Thyroid gland (tissue), 4 donors: ENCODE measurements around the gene ARNT2. TPM values are rescaled to one million over a fixed set of nuclear protein-coding genes. Genes with fewer than 3 reads are reported as not detected.

ENCODE experiments used
- DNase-seq, 2 donors: peaks; one replicate each; pipeline ENCODE4 v3.0.0-alpha.2; 2019
- H3K27ac ChIP-seq, 3 donors: fragments of 200-600 bp; sonication (generic); 1 replicate in 2 of 3; 2 replicates in 1 of 3; pipeline ENCODE4 v1.5.1; 2016 to 2019; ENCODE audit warnings: mild to moderate bottlenecking in 1 of 3, moderate library complexity in 1 of 3
- H3K27me3 ChIP-seq: fragments of 200-600 bp; sonication (generic); one replicate; pipeline ENCODE4 v1.5.1; 2019
- H3K36me3 ChIP-seq, 2 donors: fragments of 200-600 bp; sonication (generic); one replicate each; pipeline ENCODE4 v1.5.1; 2016 to 2019
- H3K4me1 ChIP-seq, 2 donors: fragments of 200-600 bp; sonication (generic); one replicate each; pipeline ENCODE4 v1.5.1; 2017 to 2019
- H3K4me3 ChIP-seq, 3 donors: fragments of 200-600 bp; sonication (generic); replicated peaks in 1 of 3; 1 replicate in 2 of 3; 2 replicates in 1 of 3; pipeline ENCODE4 v1.5.1; 2016; ENCODE audit warnings: mild to moderate bottlenecking in 1 of 3
- H3K9me3 ChIP-seq: fragments of 200-600 bp; sonication (generic); one replicate; pipeline ENCODE4 v1.5.1; 2017
- CTCF ChIP-seq, 6 experiments: fragments of 200-600 bp in 3 of 6; fragments of 450-650 bp in 3 of 6; sonication (generic) in 3 of 6; IDR thresholded peaks; one replicate each; pipeline ENCODE4 v1.5.1; 2016 to 2019; ENCODE audit warnings: antibody characterized with exemption in 6 of 6, mild to moderate bottlenecking in 2 of 6, inconsistent platforms in 1 of 6, moderate library complexity in 1 of 6
- POLR2A ChIP-seq, 2 donors: fragments of 450-650 bp; IDR thresholded peaks; one replicate each; pipeline ENCODE4 v1.6.1; 2017; ENCODE audit warnings: antibody characterized with exemption in 2 of 2, mild to moderate bottlenecking in 2 of 2, moderate library complexity in 1 of 2
- WGBS, 2 donors: methylation state at CpG; one replicate each; pipeline ENCODE4 v1.1.5; 2017; 5-methylcytosine and 5-hydroxymethylcytosine counted together
- intact Hi-C: fragments of 100-400 bp; cut with DNase I; formaldehyde crosslinking; loops from one replicate; pipeline ENCODE4 v1.15.1; 2023
- total RNA-seq, 4 donors: library from RNA; depleted of rRNA; stranded (reverse); fragments of >200 nt; gene quantifications; one replicate each; pipeline ENCODE4 v1.2.3, GENCODE V29; 2016

ARNT2 gene
- total RNA-seq, 4 donors from 2014 or later: 9.4 to 19.1 (median 13.8) TPM

GRCh38 chr15:80512726-80513660, 108.8 kb downstream of the ARNT2 start:
- H3K36me3 ChIP-seq: no peaks in the 10 kb centered on the region
- H3K27me3 ChIP-seq: no peaks in the 10 kb centered on the region
- 65 to 69% methylated on average over 4 of the region's 4 CpGs for WGBS, 2 donors
- TF ChIP-seq POLR2A (IDR thresholded peaks at IDR 0.05) (no peak), CTCF (IDR thresholded peaks at IDR 0.05) (peak in 3 of 6 experiments; percentile 37 to 52 (median 49))
- peak; percentile 66 for DNase-seq
- intact Hi-C loops: no loop called here
- no peak overlapping the region for H3K4me3 ChIP-seq
- no peak overlapping the region for H3K27ac ChIP-seq
- peaks cover 5 to 9% of the 10 kb centered on the region in 2 donors for H3K4me1 ChIP-seq
- H3K9me3 ChIP-seq: no peaks in the 10 kb centered on the region

GRCh38 chr15:80514071-80514780, 110.0 kb downstream of the ARNT2 start:
- Histone ChIP-seq H3K27me3 (no peaks in the 10 kb centered on the region), H3K4me3 (no peak overlapping the region), H3K4me1 (peaks cover 5 to 9% of the 10 kb centered on the region in 2 donors), H3K9me3 (no peaks in the 10 kb centered on the region), H3K27ac (no peak overlapping the region), H3K36me3 (no peaks in the 10 kb centered on the region)
- TF ChIP-seq POLR2A (IDR thresholded peaks at IDR 0.05) (no peak), CTCF (IDR thresholded peaks at IDR 0.05) (no peak)
- DNase-seq: no peak
- 96 to 97% methylated on average over 10 of the region's 10 CpGs for WGBS, 2 donors
- intact Hi-C loops: no loop called here

GRCh38 chr15:80517290-80517689, 113.1 kb downstream of the ARNT2 start:
- intact Hi-C loops: no loop called here
- Histone ChIP-seq H3K36me3 (no peaks in the 10 kb centered on the region), H3K27me3 (no peaks in the 10 kb centered on the region), H3K4me3 (no peak overlapping the region), H3K9me3 (no peaks in the 10 kb centered on the region), H3K27ac (no peak overlapping the region), H3K4me1 (peaks cover 3 to 8% of the 10 kb centered on the region in 2 donors)
- TF ChIP-seq POLR2A (IDR thresholded peaks at IDR 0.05) (no peak), CTCF (IDR thresholded peaks at IDR 0.05) (no peak)
- DNase-seq: no peak

- H3K27ac ChIP-seq: no peak overlapping the region
- intact Hi-C loops: no loop called here
- no peaks in the 10 kb centered on the region for H3K9me3 ChIP-seq
- peaks cover 5 to 7% of the 10 kb centered on the region in 2 donors for H3K4me1 ChIP-seq
- no peak for DNase-seq
- 96% methylated on average over 1 of the region's 1 CpG for WGBS, 2 donors
- H3K4me3 ChIP-seq: no peak overlapping the region
- H3K27me3 ChIP-seq: no peaks in the 10 kb centered on the region
- no peaks in the 10 kb centered on the region for H3K36me3 ChIP-seq
- TF ChIP-seq POLR2A (IDR thresholded peaks at IDR 0.05) (no peak), CTCF (IDR thresholded peaks at IDR 0.05) (no peak)
Measured at GRCh38 chr15:80518522-80518921, 114.3 kb downstream of the ARNT2 start.

GRCh38 chr15:80523746-80524145, 119.6 kb downstream of the ARNT2 start:
- H3K4me1 ChIP-seq: peaks cover 12% of the 10 kb centered on the region in 2 donors
- H3K36me3 ChIP-seq: no peaks in the 10 kb centered on the region
- peak; percentile 20 to 30 for DNase-seq
- intact Hi-C loops: no loop called here
- H3K9me3 ChIP-seq: no peaks in the 10 kb centered on the region
- H3K4me3 ChIP-seq: no peak overlapping the region
- 28 to 42% methylated on average over 2 of the region's 2 CpGs for WGBS, 2 donors
- no peaks in the 10 kb centered on the region for H3K27me3 ChIP-seq
- TF ChIP-seq POLR2A (IDR thresholded peaks at IDR 0.05) (no peak), CTCF (IDR thresholded peaks at IDR 0.05) (no peak)
- no peak overlapping the region for H3K27ac ChIP-seq
